BLaER1 treated with 17β-estradiol and CSF1 and Interleukin-3, amounts not matched to agents 10 nM and 100 nM (cell line): Measurements from ENCODE around the gene CFAP77.
"Not testable (repeated sequence)": the region's sequence is repeated elsewhere in the genome, so short reads cannot be mapped to it uniquely, and the experiment has no call there.

Experiments
- H3K27ac ChIP-seq, 11 experiments: shearing (Covaris generic); formaldehyde crosslinking; 2 replicates each; pipeline ENCODE4 v1.8.1; 2022
- H3K27me3 ChIP-seq, 11 experiments: shearing (Covaris generic); formaldehyde crosslinking; 2 replicates each; pipeline ENCODE4 v1.8.1; 2022
- H3K36me3 ChIP-seq, 11 experiments: shearing (Covaris generic); formaldehyde crosslinking; 2 replicates each; pipeline ENCODE4 v1.8.1; 2022
- H3K4me1 ChIP-seq, 10 experiments: shearing (Covaris generic); formaldehyde crosslinking; 2 replicates each; pipeline ENCODE4 v1.8.1; 2022
- H3K4me2 ChIP-seq, 11 experiments: shearing (Covaris generic); formaldehyde crosslinking; 2 replicates each; pipeline ENCODE4 v1.8.1; 2022
- H3K4me3 ChIP-seq, 10 experiments: shearing (Covaris generic); formaldehyde crosslinking; 2 replicates each; pipeline ENCODE4 v1.8.1; 2022
- H3K9ac ChIP-seq, 11 experiments: shearing (Covaris generic); formaldehyde crosslinking; 2 replicates each; pipeline ENCODE4 v1.8.1; 2022
- H3K9me3 ChIP-seq, 11 experiments: shearing (Covaris generic); formaldehyde crosslinking; replicated peaks in 1 of 11; 2 replicates each; pipeline ENCODE4 v1.8.1; 2022
- H4K20me1 ChIP-seq, 11 experiments: shearing (Covaris generic); formaldehyde crosslinking; 2 replicates each; pipeline ENCODE4 v1.8.1; 2022
- Cebpa-rat ChIP-seq, 11 experiments: shearing (Covaris generic); IDR thresholded peaks; 2 replicates each; pipeline ENCODE4 v1.8.1; 2022

CFAP77 gene

GRCh38 chr9:132409828-132410528, at the start of gene CFAP77:
CFAP77 (plus strand) TSS chr9:132410211; CDS start chr9:132410272, 61 bp downstream.
- H3K9me3 ChIP-seq, result no peaks in the 10 kb centered on the region
- H3K4me2 ChIP-seq, result peak within 1 kb of the TSS; percentile 88 to 99 (median 96)
- peak within 1 kb of the TSS; percentile 68 to 86 (median 80); a peak in 21 of 22 replicates for H3K9ac ChIP-seq
- H3K27ac ChIP-seq, result peak within 1 kb of the TSS in 10 of 11 experiments; percentile 60 to 82 (median 76); a peak in 21 of 22 replicates
- H3K4me1 ChIP-seq, result peaks cover 31 to 45% (median 41%) of the 10 kb centered on the region in 10 experiments
- H3K27me3 ChIP-seq, result peaks cover 21 to 33% (median 26%) of the 10 kb centered on the region in 11 experiments
- peak within 1 kb of the TSS; percentile 37 to 70 (median 60) for H3K4me3 ChIP-seq
- H3K36me3 ChIP-seq, result no peaks in the 10 kb centered on the region
- H4K20me1 ChIP-seq, result peaks cover 0 to 23% (median 10%) of the 10 kb centered on the region in 11 experiments; a peak in 13 of 22 replicates
- no peak for TF ChIP-seq Cebpa-rat (IDR thresholded peaks at IDR 0.05)

- H3K4me3 ChIP-seq, result no peak overlapping the region
These were observed 45.9 kb upstream of the CFAP77 start for GRCh38 chr9:132364068-132364467.

GRCh38 chr9:132365986-132366385, 44.0 kb upstream of the CFAP77 start:
- peak overlapping the region in 4 of 11 experiments; percentile 37 to 76 (median 56); a peak in 5 of 22 replicates for H3K4me2 ChIP-seq
- H3K4me1 ChIP-seq, result peaks cover 0 to 38% (median 10%) of the 10 kb centered on the region in 10 experiments; a peak in 11 of 20 replicates
- no peaks in the 10 kb centered on the region for H3K36me3 ChIP-seq
- peak overlapping the region in 1 of 11 experiments; percentile 27; a peak in 1 of 22 replicates for H3K9ac ChIP-seq
- H3K27me3 ChIP-seq, result no peaks in the 10 kb centered on the region
- H3K27ac ChIP-seq, result 0 out of 22 replicates have a peak overlapping the region, but pooled peaks of 1 of the 11 experiments have one; percentile 19
- TF ChIP-seq Cebpa-rat (IDR thresholded peaks at IDR 0.05), result no peak
- H4K20me1 ChIP-seq, result no peaks in the 10 kb centered on the region
- H3K9me3 ChIP-seq, result no peaks in the 10 kb centered on the region
- no peak overlapping the region for H3K4me3 ChIP-seq

More at GRCh38 chr9:132364068-132364467, 45.9 kb upstream of the CFAP77 start:
- Histone ChIP-seq H3K27ac (no peak overlapping the region), H3K27me3 (no peaks in the 10 kb centered on the region), H3K9ac (no peak overlapping the region), H3K4me1 (peaks cover 0 to 27% (median 4%) of the 10 kb centered on the region in 10 experiments; a peak in 9 of 20 replicates), H3K4me2 (no peak overlapping the region), H3K9me3 (no peaks in the 10 kb centered on the region), H3K36me3 (no peaks in the 10 kb centered on the region), H4K20me1 (no peaks in the 10 kb centered on the region)
- no peak for TF ChIP-seq Cebpa-rat (IDR thresholded peaks at IDR 0.05)

- H3K36me3 ChIP-seq, result no peaks in the 10 kb centered on the region
- H4K20me1 ChIP-seq, result no peaks in the 10 kb centered on the region
- TF ChIP-seq Cebpa-rat (IDR thresholded peaks at IDR 0.05), result no peak
- H3K4me3 ChIP-seq, result no peak overlapping the region
- no peaks in the 10 kb centered on the region for H3K9me3 ChIP-seq
- peak overlapping the region in 3 of 11 experiments; percentile 52 to 76 (median 59); a peak in 4 of 22 replicates for H3K4me2 ChIP-seq
- H3K9ac ChIP-seq, result no peak overlapping the region
- H3K27ac ChIP-seq, result no peak overlapping the region
- no peaks in the 10 kb centered on the region for H3K27me3 ChIP-seq
- peaks cover 0 to 41% (median 12%) of the 10 kb centered on the region in 10 experiments; a peak in 12 of 20 replicates for H3K4me1 ChIP-seq
These were observed 43.5 kb upstream of the CFAP77 start for GRCh38 chr9:132366481-132366880.

GRCh38 chr9:132367613-132368313, 42.2 kb upstream of the CFAP77 start:
- TF ChIP-seq Cebpa-rat (IDR thresholded peaks at IDR 0.05), result no peak

GRCh38 chr9:132369421-132369820, 40.6 kb upstream of the CFAP77 start:
- peaks cover 24 to 70% (median 40%) of the 10 kb centered on the region in 10 experiments for H3K4me1 ChIP-seq
- H3K27me3 ChIP-seq, result no peaks in the 10 kb centered on the region
- H3K9ac ChIP-seq, result no peak overlapping the region
- no peaks in the 10 kb centered on the region for H3K9me3 ChIP-seq
- no peaks in the 10 kb centered on the region for H4K20me1 ChIP-seq
- no peak overlapping the region for H3K27ac ChIP-seq
- TF ChIP-seq Cebpa-rat (IDR thresholded peaks at IDR 0.05), result no peak
- peaks cover 0 to 6% (median 1%) of the 10 kb centered on the region in 11 experiments; a peak in 6 of 22 replicates for H3K36me3 ChIP-seq
- H3K4me2 ChIP-seq, result peak overlapping the region in 1 of 11 experiments; percentile 20; a peak in 1 of 22 replicates
- H3K4me3 ChIP-seq, result no peak overlapping the region

More at GRCh38 chr9:132367613-132368313, 42.2 kb upstream of the CFAP77 start:
- Histone ChIP-seq H4K20me1 (no peaks in the 10 kb centered on the region), H3K9me3 (no peaks in the 10 kb centered on the region), H3K27ac (no peak overlapping the region), H3K27me3 (no peaks in the 10 kb centered on the region), H3K4me3 (no peak overlapping the region), H3K4me1 (peaks cover 8 to 54% (median 24%) of the 10 kb centered on the region in 10 experiments), H3K4me2 (no peak overlapping the region), H3K36me3 (no peaks in the 10 kb centered on the region), H3K9ac (no peak overlapping the region)

- Histone ChIP-seq H3K27ac (peak overlapping the region in 4 of 11 experiments; percentile 3 to 39 (median 12); a peak in 4 of 22 replicates), H3K4me2 (peak overlapping the region in 1 of 11 experiments; percentile 5; a peak in 1 of 22 replicates), H3K4me1 (peaks cover 34 to 71% (median 43%) of the 10 kb centered on the region in 10 experiments), H3K9ac (no peak overlapping the region), H3K27me3 (no peaks in the 10 kb centered on the region), H4K20me1 (no peaks in the 10 kb centered on the region), H3K36me3 (peaks cover 2 to 18% (median 13%) of the 10 kb centered on the region in 11 experiments; a peak in 20 of 22 replicates), H3K4me3 (no peak overlapping the region), H3K9me3 (no peaks in the 10 kb centered on the region)
- TF ChIP-seq Cebpa-rat (IDR thresholded peaks at IDR 0.05), result peak in 4 of 11 experiments; percentile 14 to 51 (median 32); a peak in 3 of 22 replicates
These were observed 39.4 kb upstream of the CFAP77 start for GRCh38 chr9:132370592-132370991.

- H3K4me2 ChIP-seq, result peak overlapping the region; percentile 66 to 85 (median 71)
- TF ChIP-seq Cebpa-rat (IDR thresholded peaks at IDR 0.05), result no peak
- H3K27ac ChIP-seq, result peak overlapping the region; percentile 4 to 91 (median 84); a peak in 20 of 22 replicates
- H3K4me1 ChIP-seq, result peaks cover 34 to 56% (median 40%) of the 10 kb centered on the region in 10 experiments
- H3K27me3 ChIP-seq, result no peaks in the 10 kb centered on the region
- peak overlapping the region; percentile 21 to 78 (median 71); a peak in 20 of 22 replicates for H3K9ac ChIP-seq
- H3K36me3 ChIP-seq, result peaks cover 20 to 37% (median 31%) of the 10 kb centered on the region in 11 experiments
- no peaks in the 10 kb centered on the region for H4K20me1 ChIP-seq
- H3K9me3 ChIP-seq, result peaks cover 0 to 4% (median 0%) of the 10 kb centered on the region in 11 experiments; a peak in 8 of 22 replicates
- H3K4me3 ChIP-seq, result peak overlapping the region in 2 of 10 experiments; percentile 25 to 29; a peak in 1 of 20 replicates
These were observed 37.6 kb upstream of the CFAP77 start for GRCh38 chr9:132372177-132373095.

GRCh38 chr9:132377769-132378168, 32.2 kb upstream of the CFAP77 start:
- Histone ChIP-seq H4K20me1 (peaks cover 0 to 11% (median 0%) of the 10 kb centered on the region in 11 experiments; a peak in 4 of 22 replicates), H3K36me3 (peaks cover 49 to 80% (median 72%) of the 10 kb centered on the region in 11 experiments), H3K4me1 (peaks cover 40 to 60% (median 49%) of the 10 kb centered on the region in 10 experiments), H3K9me3 (peaks cover 0 to 18% (median 13%) of the 10 kb centered on the region in 11 experiments; a peak in 11 of 22 replicates)
- not testable (repeated sequence) for H3K9ac ChIP-seq, H3K27me3 ChIP-seq, H3K27ac ChIP-seq, H3K4me2 ChIP-seq, H3K4me3 ChIP-seq

- Histone ChIP-seq H3K4me1 (peaks cover 40 to 60% (median 49%) of the 10 kb centered on the region in 10 experiments), H3K9me3 (peaks cover 0 to 18% (median 13%) of the 10 kb centered on the region in 11 experiments; a peak in 11 of 22 replicates), H4K20me1 (peaks cover 0 to 11% (median 0%) of the 10 kb centered on the region in 11 experiments; a peak in 4 of 22 replicates), H3K36me3 (peaks cover 49 to 85% (median 72%) of the 10 kb centered on the region in 11 experiments)
- H3K27me3 ChIP-seq, H3K9ac ChIP-seq, H3K4me2 ChIP-seq, H3K27ac ChIP-seq, H3K4me3 ChIP-seq: not testable (repeated sequence)
These were observed 31.6 kb upstream of the CFAP77 start for GRCh38 chr9:132378416-132378815.
